IMR-90 (cell line): ENCODE results near the gene ZNF274. TPM values are rescaled to one million over a fixed set of nuclear protein-coding genes. Genes with fewer than 3 reads are reported as not detected.

Source experiments
- ATAC-seq: fragments of 200-7000 bp; cut with Tn5 transposase; 2 replicates; pipeline ENCODE4 v1.9.1; 2020; ENCODE audit warnings: low read depth, mild to moderate bottlenecking, moderate library complexity
- BruUV-seq: library from RNA; stranded (reverse); fragments of 400-500 nt; replicated peaks from 2 replicates; lab custom pipeline; 2021; lab: Mats Ljungman, UMichigan
- CTCF ChIA-PET: fragments of 300-600 bp; formaldehyde crosslinking; extraction: SDS; loops from one replicate; lab custom pipeline; 2021; ENCODE audit warnings: antibody characterized with exemption; lab: Yijun Ruan, JAX
- POLR2A ChIA-PET: fragments of 300-600 bp; sonication (Branson Sonifier 250); formaldehyde crosslinking; loops from one replicate; lab custom pipeline; 2022; ENCODE audit warnings: antibody characterized with exemption; ENCODE audit not compliant: unreplicated experiment; lab: Charles Lee
- DNase-seq: peaks from one replicate; pipeline ENCODE4 v3.0.0; 2013
- H2AFZ ChIP-seq: replicated peaks from 2 replicates; pipeline ENCODE3; 2013; ENCODE audit warnings: low read length, mild to moderate bottlenecking; ENCODE audit not compliant: poor library complexity
- H2AK5ac ChIP-seq: 2 replicates; pipeline ENCODE4 v1.6.1; 2013; ENCODE audit warnings: low read depth, low read length, inconsistent platforms
- H2AK9ac ChIP-seq: replicated peaks from 2 replicates; pipeline ENCODE3; 2013; ENCODE audit warnings: mild to moderate bottlenecking, low read depth, low read length, moderate library complexity; ENCODE audit not compliant: poor library complexity
- H2BK120ac ChIP-seq: 2 replicates; pipeline ENCODE4 v1.6.1; 2013; ENCODE audit warnings: low read depth, low read length, inconsistent platforms
- H2BK15ac ChIP-seq: 3 replicates; pipeline ENCODE4 v1.6.1; 2013; ENCODE audit warnings: low read depth, low read length, inconsistent platforms
- H2BK20ac ChIP-seq: 2 replicates; pipeline ENCODE4 v1.6.1; 2013; ENCODE audit warnings: low read depth, mild to moderate bottlenecking, inconsistent platforms, low read length, moderate library complexity
- H2BK5ac ChIP-seq: 2 replicates; pipeline ENCODE4 v1.6.1; 2013; ENCODE audit warnings: mild to moderate bottlenecking, low read depth, low read length, inconsistent platforms; ENCODE audit not compliant: poor library complexity, severe bottlenecking
- H3K14ac ChIP-seq: replicated peaks from 2 replicates; pipeline ENCODE4 v1.6.1; 2013; ENCODE audit warnings: low read depth, low read length, inconsistent platforms
- H3K18ac ChIP-seq: 2 replicates; pipeline ENCODE4 v1.6.1; 2013; ENCODE audit warnings: low read depth, low read length, control low read depth
- H3K23ac ChIP-seq: 2 replicates; pipeline ENCODE4 v1.6.1; 2013; ENCODE audit warnings: low read depth, low read length, inconsistent platforms
- H3K27ac ChIP-seq: 2 replicates; pipeline ENCODE4 v1.5.1; 2013; ENCODE audit warnings: mild to moderate bottlenecking, control low read depth, low read length; ENCODE audit not compliant: insufficient read depth
- H3K27me3 ChIP-seq: 2 replicates; pipeline ENCODE4 v1.6.1; 2013; ENCODE audit warnings: low read length; ENCODE audit not compliant: control insufficient read depth, insufficient read depth
- H3K36me3 ChIP-seq: 2 replicates; pipeline ENCODE4 v1.6.1; 2013; ENCODE audit warnings: low read length, mixed read lengths; ENCODE audit not compliant: control insufficient read depth, insufficient read depth
- H3K4ac ChIP-seq: 2 replicates; pipeline ENCODE4 v1.6.1; 2013; ENCODE audit warnings: low read depth, low read length, inconsistent platforms
- H3K4me1 ChIP-seq: 2 replicates; pipeline ENCODE4 v1.6.1; 2013; ENCODE audit warnings: low read length, mixed read lengths; ENCODE audit not compliant: control insufficient read depth, insufficient read depth
- H3K4me2 ChIP-seq: 2 replicates; pipeline ENCODE4 v1.6.1; 2013; ENCODE audit warnings: low read depth, mild to moderate bottlenecking, control low read depth, low read length, moderate library complexity
- H3K4me3 ChIP-seq: 2 replicates; pipeline ENCODE4 v1.5.1; 2013; ENCODE audit warnings: low read depth, mild to moderate bottlenecking, control low read depth, low read length, moderate library complexity; ENCODE audit not compliant: insufficient read depth
- H3K56ac ChIP-seq: 2 replicates; pipeline ENCODE4 v1.6.1; 2013; ENCODE audit warnings: low read length, inconsistent platforms; ENCODE audit not compliant: insufficient read depth; ENCODE audit errors: extremely low read depth
- H3K79me1 ChIP-seq, 2 experiments: 2 replicates each; pipeline ENCODE4 v1.6.1; 2013; ENCODE audit warnings: low read length in 2 of 2, inconsistent platforms in 1 of 2, low read depth in 1 of 2
- H3K9ac ChIP-seq: 2 replicates; pipeline ENCODE4 v1.6.1; 2013; ENCODE audit warnings: low read depth, low read length, control low read depth
- H3K9me1 ChIP-seq: 2 replicates; pipeline ENCODE4 v1.6.1; 2013; ENCODE audit warnings: low read length, inconsistent platforms; ENCODE audit not compliant: insufficient read depth
- H3K9me3 ChIP-seq: 2 replicates; pipeline ENCODE4 v1.6.1; 2013; ENCODE audit warnings: low read length; ENCODE audit not compliant: control insufficient read depth, insufficient read depth
- H4K20me1 ChIP-seq: 2 replicates; pipeline ENCODE4 v1.6.1; 2013; ENCODE audit warnings: low read length, inconsistent platforms; ENCODE audit not compliant: insufficient read depth
- H4K5ac ChIP-seq: 2 replicates; pipeline ENCODE4 v1.6.1; 2013; ENCODE audit warnings: mild to moderate bottlenecking, low read depth, low read length, control low read depth
- H4K8ac ChIP-seq, 2 experiments: 2 replicates each; pipeline ENCODE4 v1.6.1; 2013; ENCODE audit warnings: low read depth in 2 of 2, low read length in 2 of 2, control low read depth in 1 of 2, inconsistent platforms in 1 of 2
- H4K91ac ChIP-seq: 2 replicates; pipeline ENCODE4 v1.6.1; 2013; ENCODE audit warnings: low read depth, low read length, inconsistent platforms; ENCODE audit not compliant: insufficient read depth
- BHLHE40 ChIP-seq: fragments of 150-350 bp; IDR thresholded peaks from 2 replicates; pipeline ENCODE4 v1.6.1; 2016; ENCODE audit warnings: mild to moderate bottlenecking, low read depth, low read length
- CEBPB ChIP-seq: IDR thresholded peaks from 2 replicates; pipeline ENCODE4 v1.6.1; 2012; ENCODE audit warnings: low read depth, low read length, improper control_type of control experiment
- CHD1 ChIP-seq: IDR thresholded peaks from 2 replicates; pipeline ENCODE4 v1.6.1; 2012; ENCODE audit warnings: low read depth, low read length, improper control_type of control experiment
- FOS ChIP-seq: fragments of 150-350 bp; IDR thresholded peaks from 2 replicates; pipeline ENCODE4 v1.6.1; 2016; ENCODE audit warnings: low read depth, low read length
- MAFK ChIP-seq: IDR thresholded peaks from 2 replicates; pipeline ENCODE4 v1.6.1; 2012; ENCODE audit warnings: low read depth, low read length, improper control_type of control experiment
- MAZ ChIP-seq: IDR thresholded peaks from 2 replicates; pipeline ENCODE4 v1.6.1; 2012; ENCODE audit warnings: low read depth, mild to moderate bottlenecking, low read length, improper control_type of control experiment, moderate library complexity, borderline replicate concordance
- MXI1 ChIP-seq: IDR thresholded peaks from 2 replicates; pipeline ENCODE4 v1.6.1; 2012; ENCODE audit warnings: low read depth, mild to moderate bottlenecking, low read length, moderate library complexity, borderline replicate concordance
- NFE2L2 ChIP-seq: fragments of 150-350 bp; IDR thresholded peaks from 2 replicates; pipeline ENCODE4 v1.6.1; 2016; ENCODE audit warnings: low read depth, mild to moderate bottlenecking, low read length
- POLR2A ChIP-seq: IDR thresholded peaks from 2 replicates; pipeline ENCODE4 v1.6.1; 2012; ENCODE audit warnings: mild to moderate bottlenecking, low read depth, low read length
- RAD21 ChIP-seq: IDR thresholded peaks from 2 replicates; pipeline ENCODE4 v1.6.1; 2012; ENCODE audit warnings: low read length, improper control_type of control experiment
- RCOR1 ChIP-seq: IDR thresholded peaks from 2 replicates; pipeline ENCODE4 v1.6.1; 2012; ENCODE audit warnings: mild to moderate bottlenecking, low read length, improper control_type of control experiment; ENCODE audit not compliant: insufficient replicate concordance
- RFX5 ChIP-seq: IDR thresholded peaks from 2 replicates; pipeline ENCODE4 v1.8.0; 2012; ENCODE audit warnings: low read depth, mild to moderate bottlenecking, low read length, moderate library complexity
- SMC3 ChIP-seq: fragments of 150-350 bp; IDR thresholded peaks from 2 replicates; pipeline ENCODE4 v1.6.1; 2016; ENCODE audit warnings: low read depth, mild to moderate bottlenecking, antibody characterized with exemption, low read length, moderate library complexity
- WGBS, 2 experiments: methylation state at CpG; one replicate each; pipeline versions ENCODE4 v1.1.5 to v1.1.7; 2013; ENCODE audit warnings: missing lambda C conversion rate in 2 of 2; ENCODE audit not compliant: insufficient read length in 1 of 2; ENCODE audit errors: extremely low coverage in 2 of 2; 5-methylcytosine and 5-hydroxymethylcytosine counted together
- dilution Hi-C: fragments of 300-500 bp; cut with HindIII; formaldehyde crosslinking; loops from one replicate; pipeline ENCODE4 v1.14.3; 2018; ENCODE audit warnings: low sequenced_read_pairs; ENCODE audit not compliant: unreplicated experiment
- in situ Hi-C: fragments of 300-500 bp; cut with MboI; formaldehyde crosslinking; loops from 3 replicates; pipeline ENCODE4 v1.14.3; 2019; ENCODE audit warnings: low sequenced_read_pairs, inconsistent platforms, mixed read lengths
- intact Hi-C: fragments of 100-400 bp; cut with micrococcal nuclease; formaldehyde crosslinking; loops from 2 replicates; pipeline ENCODE4 v1.10.0; 2022
- polyA plus RNA-seq, 3 experiments: library from polyadenylated mRNA; depleted of rRNA; stranded (reverse); fragments of >200 nt; gene quantifications; 2 replicates each; pipeline ENCODE4 v1.2.3, GENCODE V29; 2012; ENCODE audit warnings: low replicate concordance in 1 of 3
- total RNA-seq: library from RNA; depleted of rRNA; stranded (reverse); fragments of >200 nt; gene quantifications from 2 replicates; pipeline ENCODE4 v1.2.3, GENCODE V29; 2012
- TF ChIP-seq, protein P1 (sequence below): fragments of 150-350 bp; IDR thresholded peaks from 2 replicates; pipeline ENCODE4 v1.6.1; 2017; ENCODE audit warnings: mild to moderate bottlenecking, antibody characterized with exemption, low read length, low read depth
- TF ChIP-seq, protein P2 (sequence below): conservative IDR thresholded peaks from 2 replicates; pipeline ENCODE4 v1.5.1; 2012; ENCODE audit warnings: mild to moderate bottlenecking, low read depth, low read length, improper control_type of control experiment
- TF ChIP-seq, protein P3 (sequence below): fragments of 150-350 bp; IDR thresholded peaks from 2 replicates; pipeline ENCODE4 v1.6.1; 2016; ENCODE audit warnings: low read depth, mild to moderate bottlenecking, low read length, moderate library complexity, borderline replicate concordance

ZNF274 gene
- total and polyA plus RNA-seq, 2 of the 4 experiments (the other 2 are of a cell fraction) = 12.1 to 15.2 TPM

DNA sequence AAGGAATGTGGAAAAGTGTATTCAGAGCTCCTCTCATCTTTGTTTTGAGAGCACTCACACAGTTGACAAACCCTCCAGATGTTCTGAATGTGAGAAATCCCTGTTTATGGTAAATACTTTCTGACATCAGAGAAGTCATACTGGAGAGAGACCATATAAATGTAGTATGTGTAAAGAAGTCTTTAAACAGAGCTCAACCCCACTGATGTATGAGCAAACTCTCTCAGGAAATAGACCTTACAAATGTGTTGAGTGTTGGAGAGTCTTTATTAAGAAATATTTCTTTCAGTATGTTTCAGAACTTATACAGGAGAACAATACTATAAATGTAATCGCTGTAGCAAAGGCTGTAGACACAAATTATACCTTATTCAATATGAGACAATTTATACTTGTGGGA is 16.6 kb upstream of the ZNF274 start:
- in situ Hi-C loops (no loop called here), intact Hi-C loops (no loop called here), dilution Hi-C loops (no loop called here)
- no peak overlapping the region for H3K56ac ChIP-seq
- H2AFZ ChIP-seq = no peak overlapping the region
- no peak overlapping the region for H4K91ac ChIP-seq
- ATAC-seq (no peak), DNase-seq (no peak)
- no peak overlapping the region for H3K27ac ChIP-seq
- H2BK15ac ChIP-seq = no peak overlapping the region
- ChIA-PET POLR2A (no interaction called here), CTCF (no interaction called here)
- no TSS peak for BruUV-seq
- H2AK5ac ChIP-seq = no peak overlapping the region
- H2BK20ac ChIP-seq = no peak overlapping the region
- no peak overlapping the region for H3K4me3 ChIP-seq
- H2BK5ac ChIP-seq = no peak overlapping the region
- H3K23ac ChIP-seq = no peak overlapping the region
- no peak overlapping the region for H3K14ac ChIP-seq
- no peaks in the 10 kb centered on the region for H3K27me3 ChIP-seq
- H3K4ac ChIP-seq = no peak overlapping the region
- no peaks in the 10 kb centered on the region for H4K20me1 ChIP-seq
- no peaks in the 10 kb centered on the region for H3K4me1 ChIP-seq
- no peaks in the 10 kb centered on the region for H3K9me1 ChIP-seq
- no peaks in the 10 kb centered on the region for H3K36me3 ChIP-seq
- H3K9ac ChIP-seq = no peak overlapping the region
- H4K5ac ChIP-seq = no peak overlapping the region
- H4K8ac ChIP-seq = no peak overlapping the region
- no peak overlapping the region for H2BK120ac ChIP-seq
- H3K9me3 ChIP-seq = peaks cover 68% of the 10 kb centered on the region
- no CpG with 5 or more reads among the region's 1 CpG for WGBS, 2 experiments
- H2AK9ac ChIP-seq = no peak overlapping the region
- no peaks in the 10 kb centered on the region for H3K79me1 ChIP-seq
- no peak for TF ChIP-seq SMC3
- no peak for TF ChIP-seq FOS
- TF ChIP-seq BHLHE40 = no peak
- TF ChIP-seq RCOR1 = no peak
- no peak for TF ChIP-seq RAD21
- no peak for TF ChIP-seq CEBPB
- TF ChIP-seq, protein P1, sequence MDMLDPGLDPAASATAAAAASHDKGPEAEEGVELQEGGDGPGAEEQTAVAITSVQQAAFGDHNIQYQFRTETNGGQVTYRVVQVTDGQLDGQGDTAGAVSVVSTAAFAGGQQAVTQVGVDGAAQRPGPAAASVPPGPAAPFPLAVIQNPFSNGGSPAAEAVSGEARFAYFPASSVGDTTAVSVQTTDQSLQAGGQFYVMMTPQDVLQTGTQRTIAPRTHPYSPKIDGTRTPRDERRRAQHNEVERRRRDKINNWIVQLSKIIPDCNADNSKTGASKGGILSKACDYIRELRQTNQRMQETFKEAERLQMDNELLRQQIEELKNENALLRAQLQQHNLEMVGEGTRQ = no peak
- TF ChIP-seq RFX5 = no peak
- TF ChIP-seq MAZ = no peak
- no peak for TF ChIP-seq MXI1
- no peak for TF ChIP-seq NFE2L2
- TF ChIP-seq POLR2A = no peak
- TF ChIP-seq, protein P2, sequence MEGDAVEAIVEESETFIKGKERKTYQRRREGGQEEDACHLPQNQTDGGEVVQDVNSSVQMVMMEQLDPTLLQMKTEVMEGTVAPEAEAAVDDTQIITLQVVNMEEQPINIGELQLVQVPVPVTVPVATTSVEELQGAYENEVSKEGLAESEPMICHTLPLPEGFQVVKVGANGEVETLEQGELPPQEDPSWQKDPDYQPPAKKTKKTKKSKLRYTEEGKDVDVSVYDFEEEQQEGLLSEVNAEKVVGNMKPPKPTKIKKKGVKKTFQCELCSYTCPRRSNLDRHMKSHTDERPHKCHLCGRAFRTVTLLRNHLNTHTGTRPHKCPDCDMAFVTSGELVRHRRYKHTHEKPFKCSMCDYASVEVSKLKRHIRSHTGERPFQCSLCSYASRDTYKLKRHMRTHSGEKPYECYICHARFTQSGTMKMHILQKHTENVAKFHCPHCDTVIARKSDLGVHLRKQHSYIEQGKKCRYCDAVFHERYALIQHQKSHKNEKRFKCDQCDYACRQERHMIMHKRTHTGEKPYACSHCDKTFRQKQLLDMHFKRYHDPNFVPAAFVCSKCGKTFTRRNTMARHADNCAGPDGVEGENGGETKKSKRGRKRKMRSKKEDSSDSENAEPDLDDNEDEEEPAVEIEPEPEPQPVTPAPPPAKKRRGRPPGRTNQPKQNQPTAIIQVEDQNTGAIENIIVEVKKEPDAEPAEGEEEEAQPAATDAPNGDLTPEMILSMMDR = no peak
- TF ChIP-seq, protein P3, sequence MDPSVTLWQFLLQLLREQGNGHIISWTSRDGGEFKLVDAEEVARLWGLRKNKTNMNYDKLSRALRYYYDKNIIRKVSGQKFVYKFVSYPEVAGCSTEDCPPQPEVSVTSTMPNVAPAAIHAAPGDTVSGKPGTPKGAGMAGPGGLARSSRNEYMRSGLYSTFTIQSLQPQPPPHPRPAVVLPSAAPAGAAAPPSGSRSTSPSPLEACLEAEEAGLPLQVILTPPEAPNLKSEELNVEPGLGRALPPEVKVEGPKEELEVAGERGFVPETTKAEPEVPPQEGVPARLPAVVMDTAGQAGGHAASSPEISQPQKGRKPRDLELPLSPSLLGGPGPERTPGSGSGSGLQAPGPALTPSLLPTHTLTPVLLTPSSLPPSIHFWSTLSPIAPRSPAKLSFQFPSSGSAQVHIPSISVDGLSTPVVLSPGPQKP = no peak
- TF ChIP-seq CHD1 = no peak
- no peak for TF ChIP-seq MAFK
- H3K4me2 ChIP-seq = no peak overlapping the region
- no peak overlapping the region for H3K18ac ChIP-seq
